ENCODE data around the gene GNPAT. TPM values are rescaled to one million over a fixed set of nuclear protein-coding genes. Genes with fewer than 3 reads are reported as not detected.

The GNPAT gene
- total RNA-seq, 2 experiments from 2014 or later, result 11.8 to 12.8 TPM

DNA sequence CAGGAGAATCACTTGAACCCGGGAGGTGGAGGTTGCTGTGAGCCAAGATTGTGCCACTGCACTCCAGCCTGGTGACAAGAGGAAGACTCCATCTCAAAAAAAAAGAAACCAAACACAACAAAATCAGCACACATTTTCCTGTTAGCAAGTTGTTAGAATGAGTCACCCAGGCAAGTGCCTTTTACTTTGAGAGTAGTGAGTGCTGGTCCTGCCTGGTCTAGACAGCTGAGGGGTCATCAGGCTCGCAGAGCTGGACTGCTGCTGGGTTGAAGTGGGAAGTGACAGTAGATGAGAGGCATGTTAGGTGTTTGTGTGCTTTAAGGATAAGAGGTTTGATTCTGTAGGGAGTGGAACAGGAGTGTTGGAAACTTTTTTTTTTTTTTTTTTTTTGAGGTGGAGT, 31.9 kb downstream of the GNPAT start:
- CTCF ChIA-PET, result no interaction called here
- Histone ChIP-seq H3K4me3 (ENCODE audit: low read length) (no peak overlapping the region), H3K4me1 (ENCODE audit: insufficient read depth, low read length) (no peaks in the 10 kb centered on the region), H3K27me3 (ENCODE audit: control insufficient read depth in 1 of 2, insufficient read depth in 2 of 2, low read length in 2 of 2) (no peaks in the 10 kb centered on the region), H3K36me3 (ENCODE audit: insufficient read depth, low read length) (peaks cover 48% of the 10 kb centered on the region), H3K9me3 (ENCODE audit: control insufficient read depth in 1 of 2, insufficient read depth in 1 of 2, low read length in 2 of 2) (no peaks in the 10 kb centered on the region), H3K27ac (ENCODE audit: low read depth in 1 of 2, low read length in 2 of 2) (no peak overlapping the region)
- POLR2A ChIA-PET, result no interaction called here
- Mint-ChIP-seq H3K4me3 (no peak overlapping the region), H3K36me3 (ENCODE audit: low read depth) (peaks cover 86% of the 10 kb centered on the region), H3K4me1 (ENCODE audit: low read depth) (peaks cover 5% of the 10 kb centered on the region), H3K9me3 (no peaks in the 10 kb centered on the region), H3K27me3 (no peaks in the 10 kb centered on the region), H3K27ac (peak overlapping the region; percentile 87)
- DNase-seq (peak in 2 of 14 experiments; percentile 5 to 15), ATAC-seq (ENCODE audit: poor library complexity) (no peak)
- TF ChIP-seq, protein P1, sequence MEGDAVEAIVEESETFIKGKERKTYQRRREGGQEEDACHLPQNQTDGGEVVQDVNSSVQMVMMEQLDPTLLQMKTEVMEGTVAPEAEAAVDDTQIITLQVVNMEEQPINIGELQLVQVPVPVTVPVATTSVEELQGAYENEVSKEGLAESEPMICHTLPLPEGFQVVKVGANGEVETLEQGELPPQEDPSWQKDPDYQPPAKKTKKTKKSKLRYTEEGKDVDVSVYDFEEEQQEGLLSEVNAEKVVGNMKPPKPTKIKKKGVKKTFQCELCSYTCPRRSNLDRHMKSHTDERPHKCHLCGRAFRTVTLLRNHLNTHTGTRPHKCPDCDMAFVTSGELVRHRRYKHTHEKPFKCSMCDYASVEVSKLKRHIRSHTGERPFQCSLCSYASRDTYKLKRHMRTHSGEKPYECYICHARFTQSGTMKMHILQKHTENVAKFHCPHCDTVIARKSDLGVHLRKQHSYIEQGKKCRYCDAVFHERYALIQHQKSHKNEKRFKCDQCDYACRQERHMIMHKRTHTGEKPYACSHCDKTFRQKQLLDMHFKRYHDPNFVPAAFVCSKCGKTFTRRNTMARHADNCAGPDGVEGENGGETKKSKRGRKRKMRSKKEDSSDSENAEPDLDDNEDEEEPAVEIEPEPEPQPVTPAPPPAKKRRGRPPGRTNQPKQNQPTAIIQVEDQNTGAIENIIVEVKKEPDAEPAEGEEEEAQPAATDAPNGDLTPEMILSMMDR (IDR thresholded peaks at IDR 0.05), result no peak
- intact Hi-C loops (cut with DNase I, micrococcal nuclease), result no loop called here

DNA sequence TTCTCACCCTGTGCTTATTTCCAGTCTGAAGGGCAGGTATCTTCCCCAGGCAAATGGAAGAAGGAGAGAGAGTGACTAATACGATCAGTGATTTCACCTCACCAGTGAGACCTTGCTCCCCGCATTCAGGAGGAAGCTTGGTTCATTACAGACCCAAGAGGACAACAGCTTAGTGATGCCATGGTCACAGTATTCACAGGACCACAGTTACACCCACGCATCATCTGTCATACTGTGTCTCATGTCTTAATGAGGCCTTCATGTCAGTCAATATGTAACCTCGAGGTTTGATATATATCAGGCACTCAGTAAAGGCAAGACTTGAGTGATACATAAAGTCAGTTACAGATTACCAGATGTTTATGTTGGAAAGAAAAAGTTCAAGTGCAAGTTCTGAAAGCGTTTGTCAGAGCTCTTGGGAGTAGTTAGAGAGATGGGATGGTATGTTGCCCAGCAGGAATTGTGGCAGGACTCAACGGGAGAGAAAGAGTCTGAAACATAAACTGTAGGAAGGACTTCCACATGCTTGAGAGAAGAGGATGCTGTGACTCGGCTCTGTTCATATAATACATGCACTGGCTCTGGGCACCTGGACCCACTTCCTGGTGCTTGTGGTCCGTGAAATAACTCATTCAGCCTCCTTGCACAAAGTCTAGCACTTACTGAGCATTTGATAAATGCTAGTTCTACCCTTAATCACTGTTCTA, 33.3 kb downstream of the GNPAT start:
- Mint-ChIP-seq H3K9me3 (no peaks in the 10 kb centered on the region), H3K27me3 (no peaks in the 10 kb centered on the region), H3K4me1 (ENCODE audit: low read depth) (peaks cover 5% of the 10 kb centered on the region), H3K27ac (peak overlapping the region; percentile 11), H3K36me3 (ENCODE audit: low read depth) (peaks cover 85% of the 10 kb centered on the region), H3K4me3 (no peak overlapping the region)
- ATAC-seq (ENCODE audit: poor library complexity) (no peak), DNase-seq (no peak)
- no peaks in the 10 kb centered on the region for H3K4me1 ChIP-seq (ENCODE audit: insufficient read depth, low read length)
- TF ChIP-seq, protein P1 (IDR thresholded peaks at IDR 0.05), result no peak
- H3K27me3 ChIP-seq (ENCODE audit: control insufficient read depth in 1 of 2, insufficient read depth in 2 of 2, low read length in 2 of 2), result no peaks in the 10 kb centered on the region
- H3K4me3 ChIP-seq (ENCODE audit: low read length), result no peak overlapping the region
- H3K27ac ChIP-seq (ENCODE audit: low read depth in 1 of 2, low read length in 2 of 2), result no peak overlapping the region
- ChIA-PET CTCF (no interaction called here), POLR2A (no interaction called here)
- H3K36me3 ChIP-seq (ENCODE audit: insufficient read depth, low read length), result peaks cover 48% of the 10 kb centered on the region
- H3K9me3 ChIP-seq (ENCODE audit: control insufficient read depth in 1 of 2, insufficient read depth in 1 of 2, low read length in 2 of 2), result no peaks in the 10 kb centered on the region
- intact Hi-C loops (cut with DNase I, micrococcal nuclease), result no loop called here

- intact Hi-C loops (cut with DNase I, micrococcal nuclease), result no loop called here
- Histone ChIP-seq H3K36me3 (ENCODE audit: insufficient read depth, low read length) (peaks cover 35% of the 10 kb centered on the region), H3K27ac (ENCODE audit: low read depth in 1 of 2, low read length in 2 of 2) (no peak overlapping the region), H3K9me3 (ENCODE audit: control insufficient read depth in 1 of 2, insufficient read depth in 1 of 2, low read length in 2 of 2) (no peaks in the 10 kb centered on the region), H3K27me3 (ENCODE audit: control insufficient read depth in 1 of 2, insufficient read depth in 2 of 2, low read length in 2 of 2) (no peaks in the 10 kb centered on the region), H3K4me3 (ENCODE audit: low read length) (no peak overlapping the region), H3K4me1 (ENCODE audit: insufficient read depth, low read length) (no peaks in the 10 kb centered on the region)
- no peaks in the 10 kb centered on the region for H3K27me3 Mint-ChIP-seq
- no peak overlapping the region for H3K27ac Mint-ChIP-seq
- POLR2A ChIA-PET, result no interaction called here
- no peaks in the 10 kb centered on the region for H3K9me3 Mint-ChIP-seq
- no peak for ATAC-seq (ENCODE audit: poor library complexity)
- no peak for DNase-seq
- TF ChIP-seq, protein P1 (IDR thresholded peaks at IDR 0.05), result no peak
- no peak overlapping the region for H3K4me3 Mint-ChIP-seq
- H3K4me1 Mint-ChIP-seq (ENCODE audit: low read depth), result no peaks in the 10 kb centered on the region
- CTCF ChIA-PET, result no interaction called here
- peaks cover 49% of the 10 kb centered on the region for H3K36me3 Mint-ChIP-seq (ENCODE audit: low read depth)
Measured at GRCh38 chr1:231278100-231278790, 37.2 kb downstream of the GNPAT start.

Data from CD4-positive, alpha-beta T cell (primary cell).